Liver (tissue), 9 donors: ENCODE results near the gene HEATR3. TPM values are rescaled to one million over a fixed set of nuclear protein-coding genes. Genes with fewer than 3 reads are reported as not detected.

Source experiments
- DNase-seq: peaks from one replicate; pipeline ENCODE4 v3.0.0-alpha.2; 2017; ENCODE audit warnings: low spot score
- H3K27ac ChIP-seq, 2 donors: one replicate each; pipeline ENCODE4 v1.7.0; 2013; ENCODE audit warnings: inconsistent platforms in 2 of 2, low read length in 2 of 2, control low read depth in 1 of 2, low read depth in 1 of 2, mild to moderate bottlenecking in 1 of 2
- H3K27me3 ChIP-seq, 4 donors: one replicate each; pipeline versions ENCODE4 v1.6.1 to v1.7.0; 2013; ENCODE audit warnings: low read length in 3 of 4, inconsistent platforms in 1 of 4, mild to moderate bottlenecking in 1 of 4, moderate library complexity in 1 of 4; ENCODE audit not compliant: control insufficient read depth in 4 of 4, insufficient read depth in 4 of 4
- H3K36me3 ChIP-seq, 4 donors: one replicate each; pipeline versions ENCODE4 v1.6.1 to v1.7.0; 2013; ENCODE audit warnings: low read length in 3 of 4, mild to moderate bottlenecking in 3 of 4, low read depth in 1 of 4, moderate library complexity in 1 of 4; ENCODE audit not compliant: control insufficient read depth in 4 of 4, insufficient read depth in 3 of 4
- H3K4me1 ChIP-seq, 4 donors: one replicate each; pipeline versions ENCODE4 v1.6.1 to v1.7.0; 2013; ENCODE audit warnings: low read length in 3 of 4, mild to moderate bottlenecking in 3 of 4, moderate library complexity in 1 of 4; ENCODE audit not compliant: control insufficient read depth in 4 of 4, insufficient read depth in 4 of 4
- H3K4me3 ChIP-seq, 3 donors: one replicate each; pipeline versions ENCODE4 v1.6.1 to v1.7.0; 2013; ENCODE audit warnings: low read length in 3 of 3, control low read depth in 1 of 3, low read depth in 1 of 3, mild to moderate bottlenecking in 1 of 3
- H3K9ac ChIP-seq, 2 donors: one replicate each; pipeline ENCODE4 v1.7.0; 2013; ENCODE audit warnings: low read length in 2 of 2, mild to moderate bottlenecking in 2 of 2, moderate library complexity in 2 of 2, control low read depth in 1 of 2, low read depth in 1 of 2
- H3K9me3 ChIP-seq, 4 donors: one replicate each; pipeline versions ENCODE4 v1.6.1 to v1.7.0; 2013; ENCODE audit warnings: low read length in 3 of 4; ENCODE audit not compliant: control insufficient read depth in 4 of 4
- EGR1 ChIP-seq, 2 donors: IDR thresholded peaks; 2 replicates each; pipeline ENCODE4 v1.6.1; 2016 to 2018; ENCODE audit warnings: antibody characterized with exemption in 2 of 2, low read depth in 2 of 2
- FOXA1 ChIP-seq: IDR thresholded peaks from 2 replicates; pipeline ENCODE4 v1.6.1; 2016; ENCODE audit warnings: antibody characterized with exemption
- FOXA2 ChIP-seq: IDR thresholded peaks from 2 replicates; pipeline ENCODE4 v1.6.1; 2016; ENCODE audit warnings: antibody characterized with exemption
- GABPA ChIP-seq, 2 donors: IDR thresholded peaks in 1 of 2; conservative IDR thresholded peaks in 1 of 2; 2 replicates each; pipeline ENCODE4 v1.6.1; 2016; ENCODE audit warnings: antibody characterized with exemption in 2 of 2, mild to moderate bottlenecking in 1 of 2, moderate library complexity in 1 of 2
- HNF4A ChIP-seq, 2 donors: conservative IDR thresholded peaks; 2 replicates each; pipeline ENCODE4 v1.6.1; 2016; ENCODE audit warnings: antibody characterized with exemption in 2 of 2, mild to moderate bottlenecking in 2 of 2
- HNF4G ChIP-seq: IDR thresholded peaks from 2 replicates; pipeline ENCODE4 v1.6.1; 2016; ENCODE audit warnings: antibody characterized with exemption
- JUND ChIP-seq, 2 donors: IDR thresholded peaks; 2 replicates each; pipeline ENCODE4 v1.6.1; 2016; ENCODE audit warnings: antibody characterized with exemption in 2 of 2
- NR2F2 ChIP-seq: IDR thresholded peaks from 2 replicates; pipeline ENCODE4 v1.6.1; 2016; ENCODE audit warnings: antibody characterized with exemption
- RAD21 ChIP-seq, 2 donors: IDR thresholded peaks; 2 replicates each; pipeline ENCODE4 v1.6.1; 2016; ENCODE audit warnings: antibody characterized with exemption in 2 of 2, mild to moderate bottlenecking in 2 of 2
- RXRA ChIP-seq, 2 donors: IDR thresholded peaks; 2 replicates each; pipeline ENCODE4 v1.6.1; 2017 to 2018; ENCODE audit warnings: antibody characterized with exemption in 2 of 2, mild to moderate bottlenecking in 1 of 2
- SP1 ChIP-seq: IDR thresholded peaks from 2 replicates; pipeline ENCODE4 v1.6.1; 2018; ENCODE audit warnings: antibody characterized with exemption, mild to moderate bottlenecking
- TAF1 ChIP-seq: conservative IDR thresholded peaks from 2 replicates; pipeline ENCODE4 v1.6.1; 2016; ENCODE audit warnings: antibody characterized with exemption, mild to moderate bottlenecking
- YY1 ChIP-seq: IDR thresholded peaks from 2 replicates; pipeline ENCODE4 v1.6.1; 2016; ENCODE audit warnings: antibody characterized with exemption, mild to moderate bottlenecking
- WGBS: extraction: QIAGEN DNeasy Blood & Tissue Kit; methylation state at CpG from one replicate; pipeline ENCODE4 v1.1.7; 2013; 5-methylcytosine and 5-hydroxymethylcytosine counted together
- polyA plus RNA-seq, 2 donors: library from polyadenylated mRNA; stranded (reverse) in 1 of 2; unstranded in 1 of 2; fragments of 200-250 nt in 1 of 2; fragments of >200 nt in 1 of 2; fragmentation: Nextera tagmentation in 1 of 2; extraction: Ambion mirVana in 1 of 2; gene quantifications; one replicate each; pipeline versions ENCODE4 v1.2.1 to v1.2.3, GENCODE V29; 2013 to 2015
- total RNA-seq, 2 donors: library from RNA; depleted of rRNA; stranded (reverse); fragments of >200 nt; gene quantifications; one replicate each; pipeline ENCODE4 v1.2.3, GENCODE V29; 2014
- TF ChIP-seq, protein P1 (sequence below): fragments of 150-350 bp; IDR thresholded peaks from 2 replicates; pipeline ENCODE4 v1.5.1; 2017; ENCODE audit warnings: improper control_type of control experiment, low read depth, low read length; ENCODE audit not compliant: missing input control
- TF ChIP-seq, protein P2 (sequence below): IDR thresholded peaks from 2 replicates; pipeline ENCODE4 v1.6.1; 2016; ENCODE audit warnings: antibody characterized with exemption
- TF ChIP-seq, protein P3 (sequence below): IDR thresholded peaks from 2 replicates; pipeline ENCODE4 v1.6.1; 2016; ENCODE audit warnings: antibody characterized with exemption
- TF ChIP-seq, protein P4 (sequence below): IDR thresholded peaks from 2 replicates; pipeline ENCODE4 v1.6.1; 2016; ENCODE audit warnings: antibody characterized with exemption
- TF ChIP-seq, protein P5 (sequence below): IDR thresholded peaks from 2 replicates; pipeline ENCODE4 v1.6.1; 2016; ENCODE audit warnings: antibody characterized with exemption, mild to moderate bottlenecking
- donor health status: healthy.
- donor health status: healthy.
- donor health status: healthy.
- donor health status: healthy.
- donor health status: healthy.

The HEATR3 gene
- total and polyA plus RNA-seq, 4 donors, result 3.8 to 24.3 (median 9.7) TPM

DNA sequence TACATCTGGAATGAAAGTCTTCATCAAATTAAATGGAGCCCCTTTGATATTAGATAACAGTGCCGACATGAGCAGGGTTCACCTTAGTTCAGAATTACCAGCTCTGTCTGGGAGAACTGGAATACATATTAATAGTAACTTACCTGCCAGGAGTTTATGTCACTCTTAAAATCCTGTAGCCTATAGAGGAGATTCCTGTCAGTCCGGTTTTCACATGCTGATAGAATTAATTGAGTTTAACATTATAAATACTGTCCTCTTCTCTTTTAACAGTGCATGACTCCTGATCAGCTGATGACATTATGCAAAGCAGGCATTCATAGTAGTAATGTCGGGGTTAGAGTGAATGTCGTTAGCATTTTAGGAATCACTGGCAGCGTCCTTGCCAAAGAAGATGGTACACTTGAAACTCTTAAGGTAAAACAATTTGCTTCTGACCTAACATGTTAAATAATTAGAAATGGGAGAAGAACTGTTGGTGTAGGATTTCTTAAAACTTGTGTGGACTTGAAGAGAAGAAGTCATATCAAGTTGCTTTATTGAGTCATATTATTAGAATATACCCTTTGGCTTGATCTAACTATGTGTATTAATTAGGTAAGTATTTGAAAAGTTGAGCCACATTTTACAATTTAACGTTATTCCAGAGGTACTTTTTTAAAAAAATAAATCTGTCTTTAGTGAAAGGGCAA, 34.3 kb downstream of the HEATR3 start:
- no peaks in the 10 kb centered on the region for H3K9me3 ChIP-seq
- peaks cover 3 to 46% (median 24%) of the 10 kb centered on the region in 4 donors for H3K36me3 ChIP-seq
- H3K4me3 ChIP-seq, result no peak overlapping the region
- no peak for TF ChIP-seq RAD21 (IDR thresholded peaks at IDR 0.05)
- TF ChIP-seq, protein P1, sequence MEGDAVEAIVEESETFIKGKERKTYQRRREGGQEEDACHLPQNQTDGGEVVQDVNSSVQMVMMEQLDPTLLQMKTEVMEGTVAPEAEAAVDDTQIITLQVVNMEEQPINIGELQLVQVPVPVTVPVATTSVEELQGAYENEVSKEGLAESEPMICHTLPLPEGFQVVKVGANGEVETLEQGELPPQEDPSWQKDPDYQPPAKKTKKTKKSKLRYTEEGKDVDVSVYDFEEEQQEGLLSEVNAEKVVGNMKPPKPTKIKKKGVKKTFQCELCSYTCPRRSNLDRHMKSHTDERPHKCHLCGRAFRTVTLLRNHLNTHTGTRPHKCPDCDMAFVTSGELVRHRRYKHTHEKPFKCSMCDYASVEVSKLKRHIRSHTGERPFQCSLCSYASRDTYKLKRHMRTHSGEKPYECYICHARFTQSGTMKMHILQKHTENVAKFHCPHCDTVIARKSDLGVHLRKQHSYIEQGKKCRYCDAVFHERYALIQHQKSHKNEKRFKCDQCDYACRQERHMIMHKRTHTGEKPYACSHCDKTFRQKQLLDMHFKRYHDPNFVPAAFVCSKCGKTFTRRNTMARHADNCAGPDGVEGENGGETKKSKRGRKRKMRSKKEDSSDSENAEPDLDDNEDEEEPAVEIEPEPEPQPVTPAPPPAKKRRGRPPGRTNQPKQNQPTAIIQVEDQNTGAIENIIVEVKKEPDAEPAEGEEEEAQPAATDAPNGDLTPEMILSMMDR, result no peak
- TF ChIP-seq, protein P2, sequence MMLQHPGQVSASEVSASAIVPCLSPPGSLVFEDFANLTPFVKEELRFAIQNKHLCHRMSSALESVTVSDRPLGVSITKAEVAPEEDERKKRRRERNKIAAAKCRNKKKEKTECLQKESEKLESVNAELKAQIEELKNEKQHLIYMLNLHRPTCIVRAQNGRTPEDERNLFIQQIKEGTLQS, result no peak
- no peak for TF ChIP-seq TAF1
- no peak for TF ChIP-seq FOXA1
- no peak for TF ChIP-seq EGR1 (IDR thresholded peaks at IDR 0.05; ENCODE audit: low read depth in 2 of 2)
- TF ChIP-seq, protein P3, sequence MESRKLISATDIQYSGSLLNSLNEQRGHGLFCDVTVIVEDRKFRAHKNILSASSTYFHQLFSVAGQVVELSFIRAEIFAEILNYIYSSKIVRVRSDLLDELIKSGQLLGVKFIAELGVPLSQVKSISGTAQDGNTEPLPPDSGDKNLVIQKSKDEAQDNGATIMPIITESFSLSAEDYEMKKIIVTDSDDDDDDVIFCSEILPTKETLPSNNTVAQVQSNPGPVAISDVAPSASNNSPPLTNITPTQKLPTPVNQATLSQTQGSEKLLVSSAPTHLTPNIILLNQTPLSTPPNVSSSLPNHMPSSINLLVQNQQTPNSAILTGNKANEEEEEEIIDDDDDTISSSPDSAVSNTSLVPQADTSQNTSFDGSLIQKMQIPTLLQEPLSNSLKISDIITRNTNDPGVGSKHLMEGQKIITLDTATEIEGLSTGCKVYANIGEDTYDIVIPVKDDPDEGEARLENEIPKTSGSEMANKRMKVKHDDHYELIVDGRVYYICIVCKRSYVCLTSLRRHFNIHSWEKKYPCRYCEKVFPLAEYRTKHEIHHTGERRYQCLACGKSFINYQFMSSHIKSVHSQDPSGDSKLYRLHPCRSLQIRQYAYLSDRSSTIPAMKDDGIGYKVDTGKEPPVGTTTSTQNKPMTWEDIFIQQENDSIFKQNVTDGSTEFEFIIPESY, result no peak
- TF ChIP-seq, protein P4, sequence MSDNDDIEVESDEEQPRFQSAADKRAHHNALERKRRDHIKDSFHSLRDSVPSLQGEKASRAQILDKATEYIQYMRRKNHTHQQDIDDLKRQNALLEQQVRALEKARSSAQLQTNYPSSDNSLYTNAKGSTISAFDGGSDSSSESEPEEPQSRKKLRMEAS, result no peak
- TF ChIP-seq RXRA (IDR thresholded peaks at IDR 0.05), result no peak
- no peak for TF ChIP-seq NR2F2
- no peak for TF ChIP-seq HNF4G
- TF ChIP-seq JUND (IDR thresholded peaks at IDR 0.05), result no peak
- no peak for TF ChIP-seq GABPA (IDR thresholded peaks at IDR 0.05 in 1 of 2, conservative IDR thresholded peaks at IDR 0.05 in 1 of 2)
- TF ChIP-seq, protein P5, sequence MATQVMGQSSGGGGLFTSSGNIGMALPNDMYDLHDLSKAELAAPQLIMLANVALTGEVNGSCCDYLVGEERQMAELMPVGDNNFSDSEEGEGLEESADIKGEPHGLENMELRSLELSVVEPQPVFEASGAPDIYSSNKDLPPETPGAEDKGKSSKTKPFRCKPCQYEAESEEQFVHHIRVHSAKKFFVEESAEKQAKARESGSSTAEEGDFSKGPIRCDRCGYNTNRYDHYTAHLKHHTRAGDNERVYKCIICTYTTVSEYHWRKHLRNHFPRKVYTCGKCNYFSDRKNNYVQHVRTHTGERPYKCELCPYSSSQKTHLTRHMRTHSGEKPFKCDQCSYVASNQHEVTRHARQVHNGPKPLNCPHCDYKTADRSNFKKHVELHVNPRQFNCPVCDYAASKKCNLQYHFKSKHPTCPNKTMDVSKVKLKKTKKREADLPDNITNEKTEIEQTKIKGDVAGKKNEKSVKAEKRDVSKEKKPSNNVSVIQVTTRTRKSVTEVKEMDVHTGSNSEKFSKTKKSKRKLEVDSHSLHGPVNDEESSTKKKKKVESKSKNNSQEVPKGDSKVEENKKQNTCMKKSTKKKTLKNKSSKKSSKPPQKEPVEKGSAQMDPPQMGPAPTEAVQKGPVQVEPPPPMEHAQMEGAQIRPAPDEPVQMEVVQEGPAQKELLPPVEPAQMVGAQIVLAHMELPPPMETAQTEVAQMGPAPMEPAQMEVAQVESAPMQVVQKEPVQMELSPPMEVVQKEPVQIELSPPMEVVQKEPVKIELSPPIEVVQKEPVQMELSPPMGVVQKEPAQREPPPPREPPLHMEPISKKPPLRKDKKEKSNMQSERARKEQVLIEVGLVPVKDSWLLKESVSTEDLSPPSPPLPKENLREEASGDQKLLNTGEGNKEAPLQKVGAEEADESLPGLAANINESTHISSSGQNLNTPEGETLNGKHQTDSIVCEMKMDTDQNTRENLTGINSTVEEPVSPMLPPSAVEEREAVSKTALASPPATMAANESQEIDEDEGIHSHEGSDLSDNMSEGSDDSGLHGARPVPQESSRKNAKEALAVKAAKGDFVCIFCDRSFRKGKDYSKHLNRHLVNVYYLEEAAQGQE, result no peak
- TF ChIP-seq SP1, result no peak
- no peak for TF ChIP-seq HNF4A (conservative IDR thresholded peaks at IDR 0.05)
- no peak for TF ChIP-seq YY1
- no peak for TF ChIP-seq FOXA2
- 92% methylated on average over 6 of the region's 6 CpGs for WGBS
- no peak for DNase-seq
- no peak overlapping the region for H3K27ac ChIP-seq
- H3K4me1 ChIP-seq, result no peaks in the 10 kb centered on the region
- no peak overlapping the region for H3K9ac ChIP-seq
- no peaks in the 10 kb centered on the region for H3K27me3 ChIP-seq
